Hepatocyte (in vitro differentiated cells): ENCODE results near the gene DSE. TPM values are rescaled to one million over a fixed set of nuclear protein-coding genes. Genes with fewer than 3 reads are reported as not detected.

ENCODE experiments used
- DNase-seq: peaks from one replicate; pipeline ENCODE4 v3.0.0-alpha.2; 2016; ENCODE audit warnings: low spot score
- H2AFZ ChIP-seq: fragments of 200-600 bp; sonication (generic); 2 replicates; pipeline ENCODE4 v1.6.0; 2016; ENCODE audit warnings: antibody characterized with exemption, mild to moderate bottlenecking
- H3K27ac ChIP-seq: fragments of 200-600 bp; sonication (generic); 2 replicates; pipeline ENCODE4 v1.5.1; 2016; ENCODE audit warnings: mild to moderate bottlenecking
- H3K27me3 ChIP-seq: fragments of 200-600 bp; sonication (generic); 2 replicates; pipeline ENCODE4 v1.6.1; 2016
- H3K36me3 ChIP-seq: fragments of 200-600 bp; sonication (generic); replicated peaks from 2 replicates; pipeline ENCODE4 v1.5.1; 2016; ENCODE audit warnings: low read depth; ENCODE audit not compliant: insufficient read depth
- H3K4me1 ChIP-seq: fragments of 200-600 bp; sonication (generic); 2 replicates; pipeline ENCODE4 v1.5.1; 2016; ENCODE audit warnings: mild to moderate bottlenecking, moderate library complexity; ENCODE audit not compliant: insufficient read depth
- H3K4me2 ChIP-seq: fragments of 200-600 bp; sonication (generic); 2 replicates; pipeline ENCODE4 v1.6.0; 2016
- H3K4me3 ChIP-seq: fragments of 200-600 bp; sonication (generic); 2 replicates; pipeline ENCODE4 v1.5.1; 2016; ENCODE audit warnings: mild to moderate bottlenecking
- H3K79me2 ChIP-seq: fragments of 200-600 bp; sonication (generic); 2 replicates; pipeline ENCODE4 v1.6.0; 2017; ENCODE audit warnings: mild to moderate bottlenecking
- H3K9me2 ChIP-seq: fragments of 200-600 bp; sonication (generic); replicated peaks from 2 replicates; pipeline ENCODE4 v1.6.0; 2017; ENCODE audit warnings: mild to moderate bottlenecking; ENCODE audit not compliant: insufficient read depth
- H3K9me3 ChIP-seq: fragments of 200-600 bp; sonication (generic); 2 replicates; pipeline ENCODE4 v1.5.1; 2016; ENCODE audit warnings: low read depth, mild to moderate bottlenecking
- H4K20me1 ChIP-seq: fragments of 200-600 bp; sonication (generic); 2 replicates; pipeline ENCODE4 v1.6.0; 2016; ENCODE audit warnings: mild to moderate bottlenecking; ENCODE audit not compliant: insufficient read depth, poor library complexity, severe bottlenecking
- CTCF ChIP-seq: fragments of 200-600 bp; sonication (generic); IDR thresholded peaks from 2 replicates; pipeline ENCODE4 v1.5.1; 2016; ENCODE audit warnings: antibody characterized with exemption, mild to moderate bottlenecking; ENCODE audit not compliant: poor library complexity
- EZH2 ChIP-seq: fragments of 200-600 bp; sonication (generic); IDR thresholded peaks from 2 replicates; pipeline ENCODE4 v1.6.1; 2016; ENCODE audit warnings: antibody characterized with exemption, mild to moderate bottlenecking, borderline replicate concordance
- EZH2phosphoT487 ChIP-seq: fragments of 200-600 bp; sonication (generic); IDR thresholded peaks from one replicate; pipeline ENCODE4 v1.6.1; 2018; ENCODE audit warnings: antibody characterized with exemption, mild to moderate bottlenecking, low read depth, moderate library complexity; ENCODE audit not compliant: unreplicated experiment, severe bottlenecking
- WGBS: methylation state at CpG from one replicate; pipeline ENCODE4 v1.1.6; 2016; ENCODE audit warnings: low lambda C conversion rate; ENCODE audit errors: missing lambda C conversion rate; 5-methylcytosine and 5-hydroxymethylcytosine counted together
- polyA plus RNA-seq: library from polyadenylated mRNA; unstranded; fragments of >200 nt; fragmentation: Nextera tagmentation; extraction: Ambion mirVana; gene quantifications from 2 replicates; pipeline ENCODE4 v1.2.1, GENCODE V29; 2016
- total RNA-seq: library from RNA; depleted of rRNA; stranded (reverse); fragments of >200 nt; gene quantifications from 2 replicates; pipeline ENCODE4 v1.2.3, GENCODE V29; 2014

Gene DSE
- total and polyA plus RNA-seq, 2 experiments from 2014 or later = 19.9 to 45.0 TPM

GRCh38 chr6:116456106-116456505, 85.4 kb downstream of the DSE start:
- Histone ChIP-seq H3K4me3 (no peak overlapping the region), H3K9me2 (no peaks in the 10 kb centered on the region), H3K4me2 (no peak overlapping the region), H3K27ac (no peak overlapping the region), H3K9me3 (no peaks in the 10 kb centered on the region), H2AFZ (no peak overlapping the region), H3K27me3 (peaks cover 15% of the 10 kb centered on the region), H3K4me1 (no peaks in the 10 kb centered on the region), H3K79me2 (no peaks in the 10 kb centered on the region), H4K20me1 (no peaks in the 10 kb centered on the region), H3K36me3 (no peaks in the 10 kb centered on the region)
- no peak for TF ChIP-seq EZH2
- no peak for TF ChIP-seq CTCF
- TF ChIP-seq EZH2phosphoT487 = no peak
- DNase-seq = no peak
- 90% methylated on average over 3 of the region's 3 CpGs for WGBS

- H3K4me3 ChIP-seq = no peak overlapping the region
- 88% methylated on average over 2 of the region's 2 CpGs for WGBS
- H3K36me3 ChIP-seq = no peaks in the 10 kb centered on the region
- TF ChIP-seq EZH2 (no peak), EZH2phosphoT487 (no peak), CTCF (no peak)
- H3K9me3 ChIP-seq = no peaks in the 10 kb centered on the region
- H3K4me2 ChIP-seq = no peak overlapping the region
- H3K9me2 ChIP-seq = no peaks in the 10 kb centered on the region
- H3K27ac ChIP-seq = no peak overlapping the region
- no peaks in the 10 kb centered on the region for H3K79me2 ChIP-seq
- no peaks in the 10 kb centered on the region for H3K4me1 ChIP-seq
- H4K20me1 ChIP-seq = no peaks in the 10 kb centered on the region
- H2AFZ ChIP-seq = no peak overlapping the region
- peaks cover 18% of the 10 kb centered on the region for H3K27me3 ChIP-seq
- no peak for DNase-seq
Measured at GRCh38 chr6:116456927-116457326, 86.2 kb downstream of the DSE start.

- Histone ChIP-seq H3K9me2 (no peaks in the 10 kb centered on the region), H3K27ac (no peak overlapping the region), H2AFZ (no peak overlapping the region), H3K79me2 (no peaks in the 10 kb centered on the region), H4K20me1 (no peaks in the 10 kb centered on the region), H3K4me1 (peaks cover 5% of the 10 kb centered on the region), H3K4me2 (no peak overlapping the region), H3K9me3 (no peaks in the 10 kb centered on the region), H3K4me3 (no peak overlapping the region), H3K36me3 (no peaks in the 10 kb centered on the region), H3K27me3 (peaks cover 28% of the 10 kb centered on the region)
- no peak for DNase-seq
- 89% methylated on average over 9 of the region's 9 CpGs for WGBS
- TF ChIP-seq EZH2phosphoT487 (no peak), CTCF (no peak), EZH2 (no peak)
Measured at GRCh38 chr6:116458264-116458663, 87.5 kb downstream of the DSE start.

GRCh38 chr6:116459927-116460326, 89.2 kb downstream of the DSE start:
- no peaks in the 10 kb centered on the region for H4K20me1 ChIP-seq
- 84% methylated on average over 4 of the region's 4 CpGs for WGBS
- DNase-seq = no peak
- no peak overlapping the region for H2AFZ ChIP-seq
- peaks cover 35% of the 10 kb centered on the region for H3K27me3 ChIP-seq
- no peak overlapping the region for H3K4me2 ChIP-seq
- TF ChIP-seq EZH2 = no peak
- TF ChIP-seq EZH2phosphoT487 = no peak
- TF ChIP-seq CTCF = no peak
- no peak overlapping the region for H3K4me3 ChIP-seq
- H3K9me2 ChIP-seq = no peaks in the 10 kb centered on the region
- H3K4me1 ChIP-seq = peaks cover 5% of the 10 kb centered on the region
- no peaks in the 10 kb centered on the region for H3K36me3 ChIP-seq
- no peaks in the 10 kb centered on the region for H3K79me2 ChIP-seq
- no peaks in the 10 kb centered on the region for H3K9me3 ChIP-seq
- H3K27ac ChIP-seq = no peak overlapping the region
